C4-2B (cell line): Measurements from ENCODE around the gene SH3BP2.

Experiments used
- H3K27ac ChIP-seq: fragments of 450-650 bp; 2 replicates; pipeline ENCODE4 v1.5.1; 2017
- ZFX ChIP-seq: fragments of 450-650 bp; IDR thresholded peaks from 2 replicates; pipeline ENCODE4 v1.6.1; 2017
- TF ChIP-seq, protein P1 (sequence below): fragments of 450-650 bp; conservative IDR thresholded peaks from 2 replicates; pipeline ENCODE4 v1.5.1; 2017; ENCODE audit warnings: mild to moderate bottlenecking

SH3BP2 gene

DNA sequence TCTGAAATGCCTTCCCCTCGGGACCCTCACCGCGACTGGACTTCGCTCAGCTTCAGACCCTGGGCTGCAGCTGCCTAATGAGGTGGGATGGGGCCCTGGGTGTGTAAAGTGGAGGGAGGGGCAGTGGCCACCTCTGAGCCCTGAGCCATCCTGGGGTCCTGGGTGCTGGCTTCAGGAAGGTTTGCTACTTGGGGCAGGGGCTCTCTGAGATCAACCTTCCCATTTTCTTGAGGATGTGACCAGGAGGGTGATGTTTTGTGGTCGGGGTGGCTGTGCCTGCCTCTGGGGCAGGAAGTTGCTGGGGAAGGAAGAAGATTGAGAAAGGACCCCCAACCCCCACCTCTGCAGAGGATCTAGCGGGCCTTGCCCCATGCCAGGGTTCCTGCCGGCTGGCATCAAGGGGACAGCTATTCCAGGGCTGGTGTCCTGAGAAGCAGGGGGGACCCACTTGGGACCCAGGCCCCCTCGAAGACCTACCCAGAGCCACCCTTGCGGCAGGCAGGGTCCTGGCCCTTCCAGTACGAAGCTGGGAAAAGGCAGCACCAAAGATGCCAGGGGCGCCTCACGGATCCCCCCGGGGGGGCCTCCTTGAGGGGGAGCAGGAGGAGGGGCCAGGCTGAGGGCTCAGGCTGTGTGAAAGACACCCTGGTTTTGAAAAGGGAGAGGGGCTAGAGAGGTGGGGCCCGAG is 6.5 kb downstream of the SH3BP2 start:
- no peak overlapping the region for H3K27ac ChIP-seq
- TF ChIP-seq, protein P1, sequence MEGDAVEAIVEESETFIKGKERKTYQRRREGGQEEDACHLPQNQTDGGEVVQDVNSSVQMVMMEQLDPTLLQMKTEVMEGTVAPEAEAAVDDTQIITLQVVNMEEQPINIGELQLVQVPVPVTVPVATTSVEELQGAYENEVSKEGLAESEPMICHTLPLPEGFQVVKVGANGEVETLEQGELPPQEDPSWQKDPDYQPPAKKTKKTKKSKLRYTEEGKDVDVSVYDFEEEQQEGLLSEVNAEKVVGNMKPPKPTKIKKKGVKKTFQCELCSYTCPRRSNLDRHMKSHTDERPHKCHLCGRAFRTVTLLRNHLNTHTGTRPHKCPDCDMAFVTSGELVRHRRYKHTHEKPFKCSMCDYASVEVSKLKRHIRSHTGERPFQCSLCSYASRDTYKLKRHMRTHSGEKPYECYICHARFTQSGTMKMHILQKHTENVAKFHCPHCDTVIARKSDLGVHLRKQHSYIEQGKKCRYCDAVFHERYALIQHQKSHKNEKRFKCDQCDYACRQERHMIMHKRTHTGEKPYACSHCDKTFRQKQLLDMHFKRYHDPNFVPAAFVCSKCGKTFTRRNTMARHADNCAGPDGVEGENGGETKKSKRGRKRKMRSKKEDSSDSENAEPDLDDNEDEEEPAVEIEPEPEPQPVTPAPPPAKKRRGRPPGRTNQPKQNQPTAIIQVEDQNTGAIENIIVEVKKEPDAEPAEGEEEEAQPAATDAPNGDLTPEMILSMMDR, result no peak
- no peak for TF ChIP-seq ZFX

DNA sequence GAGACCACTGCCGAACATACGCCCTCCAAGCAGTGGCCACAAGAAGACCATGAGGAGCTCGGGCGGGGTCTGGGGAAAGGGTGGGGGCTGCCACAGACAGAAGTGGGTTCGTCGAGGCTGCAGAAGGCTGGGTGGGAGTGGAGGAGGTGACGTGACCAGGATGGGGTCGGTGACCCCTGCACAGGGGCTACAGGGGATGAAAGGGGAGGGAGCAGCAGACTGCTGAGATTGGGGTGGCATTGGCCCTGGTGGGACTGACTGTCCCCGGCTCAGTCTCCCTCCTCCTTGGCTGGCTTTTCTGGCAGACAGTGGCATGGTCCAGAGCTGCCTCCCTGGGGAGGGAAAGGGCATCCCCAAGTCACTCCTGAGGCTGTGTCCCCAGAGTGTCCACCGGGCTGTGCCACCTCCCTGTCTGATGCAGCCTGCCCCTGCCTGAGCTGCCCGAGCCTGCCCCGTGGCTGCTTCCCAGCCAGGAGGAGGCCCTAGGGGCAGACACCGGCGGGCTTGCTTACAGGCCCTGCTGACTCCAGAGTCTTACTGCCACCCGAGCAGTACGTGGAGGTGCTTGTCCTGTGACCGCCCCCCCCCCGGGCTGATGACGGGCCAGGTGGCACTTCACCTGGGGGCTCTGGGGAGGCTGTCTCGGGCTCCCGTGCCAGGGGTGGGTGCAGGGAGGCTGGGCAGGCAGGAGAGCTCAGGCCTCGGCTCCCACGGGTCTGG is 7.2 kb downstream of the SH3BP2 start:
- TF ChIP-seq, protein P1, result no peak
- H3K27ac ChIP-seq, result no peak overlapping the region

DNA sequence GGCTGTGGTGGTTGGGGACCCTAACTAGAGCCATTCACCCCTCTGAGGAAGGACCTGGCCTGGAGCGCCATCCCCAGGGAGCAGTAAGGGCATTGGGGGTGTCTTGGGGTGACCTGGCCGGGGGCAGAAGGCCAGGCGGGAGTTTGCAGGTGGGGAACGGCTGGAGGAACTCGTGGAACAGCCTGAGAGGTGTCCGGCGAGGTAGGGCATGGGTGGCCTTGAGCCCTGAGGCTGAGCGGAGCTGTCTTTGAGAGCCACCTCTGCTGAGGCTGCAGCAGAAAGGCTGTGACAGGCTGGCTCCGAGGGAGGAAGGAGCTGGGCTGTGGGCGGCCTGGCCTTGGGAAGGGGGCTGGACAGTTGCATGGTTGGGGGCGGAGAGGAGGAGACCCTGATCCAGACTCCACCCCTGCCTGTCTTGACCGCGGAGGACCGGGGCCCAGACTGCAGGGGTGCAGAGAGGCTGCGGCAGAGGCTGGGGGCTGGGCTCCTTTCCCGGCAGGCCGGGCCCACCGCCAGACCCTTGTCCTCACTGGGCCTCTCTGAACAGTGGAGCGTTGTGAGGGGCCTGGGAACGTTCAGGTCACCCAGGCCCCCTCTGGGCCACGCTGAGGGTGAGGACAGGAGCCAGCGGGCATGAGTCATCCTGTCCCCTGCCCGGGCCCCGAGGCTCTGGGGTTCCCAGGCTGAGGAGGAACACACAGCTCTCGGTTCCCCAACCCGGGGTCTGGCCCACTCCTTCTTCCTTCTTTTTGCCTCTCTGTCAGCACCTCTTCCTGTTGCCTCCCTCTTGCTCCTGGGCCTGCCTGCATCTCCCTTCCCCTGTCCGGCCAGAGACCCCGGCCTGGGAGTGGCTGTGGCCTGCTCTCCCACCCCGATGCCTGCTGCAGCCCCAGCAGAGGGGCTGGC is 8.1 kb downstream of the SH3BP2 start:
- TF ChIP-seq ZFX, result no peak
- TF ChIP-seq, protein P1, result no peak
- H3K27ac ChIP-seq, result no peak overlapping the region

DNA sequence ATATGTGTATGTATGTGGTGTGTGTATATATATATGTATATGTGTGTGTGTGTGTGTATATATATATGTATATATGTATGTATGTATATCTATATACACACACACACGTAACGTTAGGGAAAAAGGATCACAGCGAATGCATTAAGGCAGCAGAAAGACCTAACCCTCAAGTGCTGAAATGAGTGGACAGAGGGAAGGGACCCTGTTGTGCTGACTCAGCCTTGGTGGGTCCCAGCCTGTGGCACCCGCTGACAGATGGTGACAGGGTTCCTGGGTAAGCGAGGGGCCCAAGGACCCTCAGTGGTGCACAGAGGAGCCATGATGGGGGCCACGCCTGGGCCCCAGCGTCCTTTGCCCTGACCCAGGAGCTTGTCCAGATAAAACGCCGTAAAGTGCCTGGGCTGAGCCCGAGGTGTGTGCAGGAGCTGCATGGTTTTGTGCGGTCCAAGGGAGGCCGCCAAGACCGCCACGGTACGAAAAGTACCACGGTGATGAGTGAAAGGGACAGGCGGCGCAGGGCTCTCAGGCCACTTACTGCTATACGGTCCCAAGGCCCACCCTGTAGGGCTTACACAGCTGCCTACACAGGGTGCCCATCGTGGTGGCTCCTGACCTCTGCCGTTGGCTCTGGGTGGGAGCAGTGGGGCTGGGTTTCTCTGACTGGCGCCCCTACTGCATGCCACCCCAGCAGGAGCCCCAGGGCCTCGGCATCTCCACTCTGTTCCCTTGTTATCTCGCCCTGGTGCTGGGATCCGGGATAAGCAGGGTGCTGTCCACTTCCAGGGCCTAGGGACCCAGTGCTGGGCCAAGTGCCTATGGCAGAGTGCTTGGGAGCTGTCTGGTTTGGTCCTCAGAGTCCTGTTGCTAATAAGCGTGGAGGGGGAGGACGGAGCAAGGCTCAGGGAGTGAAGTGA is 10.0 kb downstream of the SH3BP2 start:
- TF ChIP-seq, protein P1, result no peak
- no peak for TF ChIP-seq ZFX
- H3K27ac ChIP-seq, result no peak overlapping the region

DNA sequence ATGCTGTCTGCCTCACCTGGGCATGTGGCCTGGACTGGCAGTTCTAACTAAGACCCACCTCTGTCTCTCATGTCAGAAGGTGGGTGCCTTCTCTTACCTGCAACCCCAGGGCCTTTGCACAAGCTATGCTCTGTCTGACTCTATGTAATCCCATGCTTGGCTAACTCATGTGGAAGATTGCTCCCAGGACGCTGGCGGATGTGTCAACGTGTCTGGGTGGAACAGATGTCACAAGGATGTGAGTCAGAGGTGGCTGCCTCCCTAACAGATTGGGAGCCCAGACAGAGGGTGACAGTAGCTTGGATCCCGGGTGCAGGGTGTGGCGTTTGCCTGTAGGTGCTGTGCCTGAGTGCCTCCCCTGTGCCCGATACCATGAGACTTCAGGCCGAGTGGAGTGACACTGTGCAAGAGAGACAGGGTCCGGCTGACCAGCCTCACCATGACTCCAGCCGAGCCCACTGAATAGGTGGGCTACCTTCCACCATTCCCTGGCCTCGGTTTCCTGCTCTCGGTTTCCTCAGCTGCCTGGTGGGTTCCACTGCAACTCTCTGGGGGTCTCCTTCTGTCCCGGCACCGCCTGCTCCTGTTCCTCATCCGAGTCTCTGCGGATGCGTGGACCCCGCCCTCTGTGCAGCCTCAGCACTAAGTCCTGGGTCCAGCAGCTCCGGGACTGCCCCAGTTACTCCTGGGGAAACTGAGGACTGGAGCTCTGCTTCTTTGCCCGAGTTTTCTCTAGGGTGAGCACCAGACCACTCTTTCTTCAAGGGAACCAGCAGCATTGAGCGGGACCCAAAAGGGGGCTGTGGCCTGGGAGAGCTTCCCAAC is 11.0 kb downstream of the SH3BP2 start:
- no peak overlapping the region for H3K27ac ChIP-seq
- TF ChIP-seq ZFX, result no peak
- TF ChIP-seq, protein P1, result no peak

DNA sequence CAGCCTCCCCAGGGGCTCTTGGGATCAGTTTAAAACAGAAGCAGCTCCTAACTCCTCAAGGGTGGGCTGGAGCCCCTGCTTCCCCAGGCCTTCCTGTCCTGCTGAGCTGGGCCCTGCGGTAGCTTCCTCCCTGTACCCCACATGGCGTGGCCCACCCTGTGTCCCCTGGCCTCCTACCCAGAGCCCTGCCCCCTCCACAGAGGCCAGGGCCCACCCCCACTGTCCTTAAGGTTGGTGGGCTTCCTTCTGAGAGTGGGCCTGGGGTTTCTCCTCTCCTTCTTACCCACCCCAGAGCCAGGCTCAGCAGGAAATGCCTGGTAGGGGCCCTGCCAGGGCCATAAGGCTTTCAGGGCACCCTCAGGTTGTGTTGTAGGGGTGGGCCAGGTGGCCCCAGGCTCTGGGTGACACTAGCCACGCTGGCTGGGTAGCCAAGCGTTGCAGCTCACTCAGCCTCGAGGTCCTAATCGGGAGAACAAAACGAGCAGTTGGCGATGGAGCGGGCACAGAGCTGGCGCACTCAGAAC is 11.6 kb downstream of the SH3BP2 start:
- H3K27ac ChIP-seq, result no peak overlapping the region
- TF ChIP-seq, protein P1, result no peak
- no peak for TF ChIP-seq ZFX
